Hepatocyte (in vitro differentiated cells): ENCODE data around the gene PPA2.

Source experiments
- CTCF ChIP-seq: fragments of 200-600 bp; sonication (generic); IDR thresholded peaks from 2 replicates; pipeline ENCODE4 v1.5.1; 2016; ENCODE audit warnings: antibody characterized with exemption, mild to moderate bottlenecking; ENCODE audit not compliant: poor library complexity
- EZH2 ChIP-seq: fragments of 200-600 bp; sonication (generic); IDR thresholded peaks from 2 replicates; pipeline ENCODE4 v1.6.1; 2016; ENCODE audit warnings: antibody characterized with exemption, mild to moderate bottlenecking, borderline replicate concordance
- EZH2phosphoT487 ChIP-seq: fragments of 200-600 bp; sonication (generic); IDR thresholded peaks from one replicate; pipeline ENCODE4 v1.6.1; 2018; ENCODE audit warnings: antibody characterized with exemption, mild to moderate bottlenecking, low read depth, moderate library complexity; ENCODE audit not compliant: unreplicated experiment, severe bottlenecking

DNA sequence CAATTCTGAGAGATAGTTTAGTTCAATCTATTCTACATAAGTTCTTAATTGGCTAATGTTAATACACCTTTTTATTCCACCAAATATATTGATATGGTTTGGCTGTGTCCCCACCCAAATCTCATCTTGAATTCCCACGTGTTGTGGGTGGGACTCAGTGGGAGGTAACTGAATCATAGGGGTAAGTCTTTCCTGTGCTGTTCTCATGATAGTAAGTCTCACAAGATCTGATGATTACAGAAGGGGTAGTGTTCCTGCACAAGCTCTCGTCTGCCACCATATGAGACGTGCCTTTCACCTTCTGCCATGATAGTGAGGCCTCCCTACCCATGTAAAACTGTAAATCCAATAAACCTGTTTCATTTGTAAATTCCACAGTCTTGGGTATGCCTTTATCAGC is 11.3 kb downstream of the PPA2 start:
- TF ChIP-seq EZH2, result no peak
- no peak for TF ChIP-seq CTCF
- no peak for TF ChIP-seq EZH2phosphoT487
